ENCODE results near the gene TMPRSS2. TPM values are rescaled to one million over a fixed set of nuclear protein-coding genes. Genes with fewer than 3 reads are reported as not detected.

Gene TMPRSS2
- total RNA-seq, 3 donors from 2014 or later (not counting 1 experiment from before 2014, with no cell fraction given): not detected

DNA sequence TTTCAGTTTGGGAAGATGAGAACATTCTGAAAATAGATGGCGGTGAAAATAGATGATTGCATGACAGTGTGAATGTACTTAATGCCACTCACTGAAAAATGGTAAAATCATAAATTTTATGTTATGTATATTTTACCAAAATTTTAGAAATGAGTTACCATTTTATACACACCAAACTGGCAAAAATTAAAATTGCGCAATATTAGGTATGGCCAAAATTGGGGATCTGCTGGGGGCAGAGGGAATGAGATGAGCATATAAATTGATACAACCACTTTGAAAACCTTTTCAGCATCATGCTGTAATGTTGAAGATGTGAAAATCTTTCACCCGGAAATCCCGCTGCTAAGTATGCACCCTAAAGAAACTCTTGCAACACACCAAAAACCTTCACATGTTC, 10.8 kb upstream of the TMPRSS2 start:
- no peaks in the 10 kb centered on the region for H3K9me3 Mint-ChIP-seq
- intact Hi-C loops (cut with micrococcal nuclease): no loop called here
- no peak overlapping the region for H3K4me3 Mint-ChIP-seq
- no peaks in the 10 kb centered on the region for H3K36me3 Mint-ChIP-seq
- TF ChIP-seq CTCF (IDR thresholded peaks at IDR 0.05): no peak
- Histone ChIP-seq H3K4me3 (ENCODE audit: low read length) (no peak overlapping the region), H3K4me1 (ENCODE audit: control insufficient read depth, insufficient read depth, low read length) (no peaks in the 10 kb centered on the region), H3K27ac (ENCODE audit: low read length) (no peak overlapping the region), H3K27me3 (ENCODE audit: control insufficient read depth, insufficient read depth, low read length) (no peaks in the 10 kb centered on the region), H3K36me3 (ENCODE audit: control insufficient read depth, insufficient read depth, low read length) (no peaks in the 10 kb centered on the region), H3K9me3 (ENCODE audit: control insufficient read depth, insufficient read depth, low read length) (no peaks in the 10 kb centered on the region)
- DNase-seq: no peak
- H3K4me1 Mint-ChIP-seq: peaks cover 0 to 4% of the 10 kb centered on the region in 2 donors
- WGBS (ENCODE audit: insufficient coverage): 100% methylated on average over 1 of the region's 4 CpGs
- ATAC-seq: no peak
- H3K27ac Mint-ChIP-seq: no peak overlapping the region
- peaks cover 12% of the 10 kb centered on the region in 2 donors for H3K27me3 Mint-ChIP-seq (ENCODE audit: low read depth in 2 of 2)

DNA sequence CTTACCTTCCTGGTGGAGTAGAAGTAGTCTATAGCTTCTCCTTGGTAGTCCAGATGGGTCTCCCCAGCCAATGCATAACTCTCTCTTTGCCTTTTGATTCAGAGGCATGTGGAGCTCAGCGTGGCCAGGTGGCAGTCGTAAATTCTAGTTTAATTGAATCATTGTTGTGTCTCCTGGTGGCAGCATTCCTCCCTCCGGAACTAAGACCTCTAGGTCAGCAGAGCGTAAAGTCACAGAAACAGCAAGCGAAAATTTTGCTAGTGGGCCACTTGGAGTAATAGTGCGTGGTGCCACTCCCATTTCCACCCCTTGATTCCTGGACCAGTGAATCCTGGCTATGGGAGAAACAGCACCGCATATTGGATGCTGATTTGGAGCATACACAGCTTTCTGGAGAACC, 3.9 kb upstream of the TMPRSS2 start:
- no peak for ATAC-seq
- TF ChIP-seq CTCF (IDR thresholded peaks at IDR 0.05): no peak
- Mint-ChIP-seq H3K4me3 (no peak overlapping the region), H3K27me3 (ENCODE audit: low read depth in 2 of 2) (peaks cover 25 to 26% of the 10 kb centered on the region in 2 donors), H3K27ac (no peak overlapping the region), H3K9me3 (no peaks in the 10 kb centered on the region), H3K36me3 (no peaks in the 10 kb centered on the region), H3K4me1 (no peaks in the 10 kb centered on the region)
- no peak for DNase-seq
- no peaks in the 10 kb centered on the region for H3K9me3 ChIP-seq (ENCODE audit: control insufficient read depth, insufficient read depth, low read length)
- no peak overlapping the region for H3K27ac ChIP-seq (ENCODE audit: low read length)
- H3K4me1 ChIP-seq (ENCODE audit: control insufficient read depth, insufficient read depth, low read length): no peaks in the 10 kb centered on the region
- H3K36me3 ChIP-seq (ENCODE audit: control insufficient read depth, insufficient read depth, low read length): no peaks in the 10 kb centered on the region
- intact Hi-C loops (cut with micrococcal nuclease): no loop called here
- no peak overlapping the region for H3K4me3 ChIP-seq (ENCODE audit: low read length)
- 70% methylated on average over 7 of the region's 7 CpGs for WGBS (ENCODE audit: insufficient coverage)
- peaks cover 5% of the 10 kb centered on the region for H3K27me3 ChIP-seq (ENCODE audit: control insufficient read depth, insufficient read depth, low read length)

- Histone ChIP-seq H3K9me3 (ENCODE audit: control insufficient read depth, insufficient read depth, low read length) (no peaks in the 10 kb centered on the region), H3K4me1 (ENCODE audit: control insufficient read depth, insufficient read depth, low read length) (no peaks in the 10 kb centered on the region), H3K4me3 (ENCODE audit: low read length) (no peak overlapping the region), H3K36me3 (ENCODE audit: control insufficient read depth, insufficient read depth, low read length) (no peaks in the 10 kb centered on the region), H3K27ac (ENCODE audit: low read length) (no peak overlapping the region), H3K27me3 (ENCODE audit: control insufficient read depth, insufficient read depth, low read length) (peaks cover 9% of the 10 kb centered on the region)
- TF ChIP-seq CTCF (IDR thresholded peaks at IDR 0.05): no peak
- no peak overlapping the region for H3K4me3 Mint-ChIP-seq
- intact Hi-C loops (cut with micrococcal nuclease): no loop called here
- no peaks in the 10 kb centered on the region for H3K9me3 Mint-ChIP-seq
- H3K27me3 Mint-ChIP-seq (ENCODE audit: low read depth in 2 of 2): peaks cover 14 to 23% of the 10 kb centered on the region in 2 donors
- no peaks in the 10 kb centered on the region for H3K36me3 Mint-ChIP-seq
- H3K27ac Mint-ChIP-seq: no peak overlapping the region
- WGBS (ENCODE audit: insufficient coverage): 35% methylated on average over 2 of the region's 2 CpGs
- no peak for ATAC-seq
- no peak for DNase-seq
- no peaks in the 10 kb centered on the region for H3K4me1 Mint-ChIP-seq
These were observed 2.5 kb upstream of the TMPRSS2 start for GRCh38 chr21:41510500-41510899.

DNA sequence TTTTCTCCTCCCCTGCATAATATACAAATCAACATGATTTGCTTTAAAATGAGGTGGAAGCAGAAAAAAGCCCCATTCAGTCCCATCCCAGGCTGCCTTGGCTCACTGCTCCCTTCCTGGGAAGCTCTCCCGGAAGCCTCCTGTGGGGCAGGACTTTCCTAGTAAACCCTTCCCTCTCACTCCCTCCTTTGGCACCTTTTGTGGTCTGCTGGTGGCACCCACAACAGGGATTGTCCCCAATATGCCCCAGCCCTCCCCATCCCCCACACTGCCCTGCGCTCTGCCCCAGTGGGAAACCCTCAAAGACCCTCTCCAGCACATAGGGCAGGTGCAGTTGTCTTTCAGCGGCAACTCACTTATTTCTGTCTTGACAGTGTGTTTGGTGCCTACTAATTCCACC, 1.8 kb upstream of the TMPRSS2 start:
- intact Hi-C loops (cut with micrococcal nuclease): no loop called here
- DNase-seq (no peak), ATAC-seq (no peak)
- H3K27ac Mint-ChIP-seq: no peak overlapping the region
- no peaks in the 10 kb centered on the region for H3K36me3 ChIP-seq (ENCODE audit: control insufficient read depth, insufficient read depth, low read length)
- H3K9me3 ChIP-seq (ENCODE audit: control insufficient read depth, insufficient read depth, low read length): no peaks in the 10 kb centered on the region
- H3K4me3 Mint-ChIP-seq: no peak overlapping the region
- no peaks in the 10 kb centered on the region for H3K9me3 Mint-ChIP-seq
- no peak for TF ChIP-seq CTCF (IDR thresholded peaks at IDR 0.05)
- H3K4me1 Mint-ChIP-seq: no peaks in the 10 kb centered on the region
- H3K36me3 Mint-ChIP-seq: no peaks in the 10 kb centered on the region
- 52% methylated on average over 3 of the region's 3 CpGs for WGBS (ENCODE audit: insufficient coverage)
- H3K4me1 ChIP-seq (ENCODE audit: control insufficient read depth, insufficient read depth, low read length): no peaks in the 10 kb centered on the region
- peaks cover 9% of the 10 kb centered on the region for H3K27me3 ChIP-seq (ENCODE audit: control insufficient read depth, insufficient read depth, low read length)
- H3K27ac ChIP-seq (ENCODE audit: low read length): no peak overlapping the region
- no peak overlapping the region for H3K4me3 ChIP-seq (ENCODE audit: low read length)
- H3K27me3 Mint-ChIP-seq (ENCODE audit: low read depth in 2 of 2): peaks cover 19 to 27% of the 10 kb centered on the region in 2 donors

Data from natural killer cell (primary cell).